K562 (cell line): ENCODE measurements around the gene G6PC3. TPM values are rescaled to one million over a fixed set of nuclear protein-coding genes. Genes with fewer than 3 reads are reported as not detected.

ENCODE experiments used
- BRF2 ChIP-seq: IDR thresholded peaks from 3 replicates; pipeline ENCODE4 v1.6.1; 2011; ENCODE audit warnings: borderline replicate concordance, mild to moderate bottlenecking; ENCODE audit not compliant: insufficient read length, insufficient read depth
- CBX8 ChIP-seq: fragments of 200-600 bp; sonication (generic); IDR thresholded peaks from 2 replicates; pipeline ENCODE4 v1.6.1; 2012; ENCODE audit warnings: borderline replicate concordance, mixed run types, low read depth, mild to moderate bottlenecking, moderate library complexity, mixed read lengths, low read length, control low read depth, inconsistent platforms; ENCODE audit not compliant: poor library complexity, severe bottlenecking; ENCODE audit errors: extremely low read depth
- CEBPZ ChIP-seq: fragments of 150-350 bp; IDR thresholded peaks from 2 replicates; pipeline ENCODE4 v1.6.1; 2014; ENCODE audit warnings: low read depth, mild to moderate bottlenecking, low read length, borderline replicate concordance
- CHAMP1 ChIP-seq: fragments of 450-650 bp; IDR thresholded peaks from 2 replicates; pipeline ENCODE4 v1.6.1; 2016; ENCODE audit warnings: mild to moderate bottlenecking
- CTCFL ChIP-seq: IDR thresholded peaks from 2 replicates; pipeline ENCODE4 v1.6.1; 2011; ENCODE audit warnings: borderline replicate concordance, low read depth, mild to moderate bottlenecking, moderate library complexity, low read length; ENCODE audit not compliant: insufficient read depth, poor library complexity, severe bottlenecking
- CXXC5 ChIP-seq: fragments of 250-450 bp; sonication (Bioruptor Pico); IDR thresholded peaks from 2 replicates; pipeline ENCODE4 v1.8.0; 2022; ENCODE audit warnings: inconsistent platforms, mild to moderate bottlenecking, moderate library complexity
- EP300 ChIP-seq: IDR thresholded peaks from 2 replicates; pipeline ENCODE4 v1.6.1; 2012; ENCODE audit warnings: low read length, improper control_type of control experiment
- MAZ ChIP-seq, 2 experiments: fragments of 450-650 bp in 1 of 2; sonication (generic) in 1 of 2; formaldehyde crosslinking; IDR thresholded peaks in 1 of 2; conservative IDR thresholded peaks in 1 of 2; 2 replicates each; pipeline versions ENCODE4 v1.4.0 to v1.5.0; 2020; ENCODE audit warnings: mild to moderate bottlenecking in 1 of 2, missing genetic modification reagents in 1 of 2
- POLR2G ChIP-seq: fragments of 200-400 bp; formaldehyde crosslinking; IDR thresholded peaks from 2 replicates; pipeline ENCODE4 v1.6.1; 2017; ENCODE audit warnings: low read depth, mild to moderate bottlenecking, antibody characterized with exemption, low read length, moderate library complexity
- SLC30A9 ChIP-seq: fragments of 250-450 bp; sonication (Bioruptor Pico); IDR thresholded peaks from 2 replicates; pipeline ENCODE4 v1.8.0; 2022; ENCODE audit warnings: mild to moderate bottlenecking, moderate library complexity
- ZBTB34 ChIP-seq: fragments of 250-450 bp; sonication (Bioruptor Pico); IDR thresholded peaks from 2 replicates; pipeline ENCODE4 v1.8.0; 2021; ENCODE audit warnings: mild to moderate bottlenecking, moderate library complexity
- ZNF121 ChIP-seq: sonication (generic); formaldehyde crosslinking; conservative IDR thresholded peaks from 2 replicates; pipeline ENCODE4 v1.8.0; 2022; ENCODE audit warnings: missing genetic modification reagents
- ZNF431 ChIP-seq: sonication (generic); formaldehyde crosslinking; IDR thresholded peaks from 2 replicates; pipeline ENCODE4 v1.8.0; 2022; ENCODE audit warnings: mild to moderate bottlenecking, missing genetic modification reagents
- ZNF507 ChIP-seq: conservative IDR thresholded peaks from 2 replicates; pipeline ENCODE4 v1.6.1; 2017; ENCODE audit warnings: missing genetic modification characterization, missing compliant biosample characterization
- polyA plus RNA-seq, 8 experiments: library from polyadenylated mRNA; depleted of rRNA in 4 of 8; stranded (reverse) in 5 of 8; unstranded in 3 of 8; fragments of >200 nt; fragmentation: Nextera tagmentation in 2 of 8; fragmentation: Illumina TruSeq in 1 of 8; extraction: Ambion mirVana in 2 of 8; extraction: Trizol in 1 of 8; gene quantifications; 2 replicates each; pipeline versions ENCODE4 v1.2.1 to v1.2.3, GENCODE V29; 2011 to 2014; ENCODE audit warnings: inconsistent platforms in 1 of 8, missing spikeins in 1 of 8
- total RNA-seq, 7 experiments: library from RNA; depleted of rRNA in 6 of 7; stranded (reverse); fragments of >200 nt in 6 of 7; fragmentation: Illumina TruSeq in 2 of 7; extraction: Trizol in 2 of 7; gene quantifications; 2 replicates each; pipeline versions ENCODE4 v1.2.1 to v1.2.3, GENCODE V29; 2011 to 2021; ENCODE audit warnings: low replicate concordance in 1 of 7

The G6PC3 gene
- total and polyA plus RNA-seq, 9 of the 15 experiments (the other 6 are each of a cell fraction or from before 2014, with no cell fraction given), result 10.4 to 57.8 (median 31.1) TPM

GRCh38 chr17:44086364-44087311 lies 16.1 kb downstream of the G6PC3 start (continued):
- no peak for TF ChIP-seq CTCFL
- no peak for TF ChIP-seq EP300
- TF ChIP-seq BRF2, result no peak
- no peak for TF ChIP-seq ZNF507
- TF ChIP-seq SLC30A9, result no peak
- TF ChIP-seq POLR2G, result peak; percentile 57
- no peak for TF ChIP-seq ZBTB34 (CRISPR knock-in tag)
- TF ChIP-seq CXXC5 (CRISPR knock-in tag), result peak; percentile 42
- TF ChIP-seq MAZ (CRISPR knock-in tag; conservative IDR thresholded peaks at IDR 0.05 in 1 of 2, IDR thresholded peaks at IDR 0.05 in 1 of 2), result peak in 1 of 2 experiments; percentile 85; a peak in 2 of 4 replicates
- TF ChIP-seq ZNF121 (CRISPR knock-in tag), result no peak
- no peak for TF ChIP-seq CEBPZ
- TF ChIP-seq ZNF431 (CRISPR knock-in tag), result no peak
- no peak for TF ChIP-seq CBX8
- TF ChIP-seq CHAMP1, result no peak
